ENCODE data around the gene C11orf21.

The C11orf21 gene

GRCh38 chr11:2258501-2259465 is 42.9 kb downstream of the C11orf21 start:
- DNase-seq: no peak

- DNase-seq: no peak
Observed at GRCh38 chr11:2256951-2257700, 44.6 kb downstream of the C11orf21 start.

- no peak for DNase-seq
Observed at GRCh38 chr11:2256293-2256913, 45.3 kb downstream of the C11orf21 start.

GRCh38 chr11:2252018-2252417 is 49.7 kb downstream of the C11orf21 start:
- no peak for DNase-seq

GRCh38 chr11:2251138-2251537 is 50.6 kb downstream of the C11orf21 start:
- DNase-seq: no peak

- DNase-seq: no peak
Observed at GRCh38 chr11:2250485-2250884, 51.2 kb downstream of the C11orf21 start.

GRCh38 chr11:2250041-2250440 is 51.7 kb downstream of the C11orf21 start:
- DNase-seq: no peak

GRCh38 chr11:2249189-2249916 is 52.4 kb downstream of the C11orf21 start:
- DNase-seq: no peak

GRCh38 chr11:2248762-2249161 is 53.0 kb downstream of the C11orf21 start:
- DNase-seq: no peak

GRCh38 chr11:2248242-2248641 is 53.5 kb downstream of the C11orf21 start:
- no peak for DNase-seq

- DNase-seq: no peak
Observed at GRCh38 chr11:2247496-2247895, 54.2 kb downstream of the C11orf21 start.
